Measurements from ENCODE around the gene GPRC5C. TPM values are rescaled to one million over a fixed set of nuclear protein-coding genes. Genes with fewer than 3 reads are reported as not detected.

The GPRC5C gene
- 24.6 and 24.9 TPM in 2 replicates for total RNA-seq

GRCh38 chr17:74431568-74432423, at the start of gene GPRC5C:
TSS of gene GPRC5C (plus strand) at chr17:74432088. CDS start at chr17:74439777, 7,689 bp downstream.

GRCh38 chr17:74466111-74466827, 34.4 kb downstream of the GPRC5C start, which contains the start of gene CD300A:
TSS of gene CD300A (plus strand) at chr17:74466634. CDS start at chr17:74466704, 70 bp downstream.

Other genes with a start within 250 kb of the GPRC5C start
- gene RPL38, start 228.4 kb upstream of the GPRC5C start, total RNA-seq = 2,977 and 3,182 TPM in 2 replicates
- 0.93 and 1.7 TPM in 2 replicates for gene TTYH2, start 218.5 kb upstream of the GPRC5C start, total RNA-seq
- not detected in 2 replicates for gene DNAI2, start 157.9 kb upstream of the GPRC5C start, total RNA-seq
- gene KIF19, start 105.9 kb upstream of the GPRC5C start, total RNA-seq = 0.44 and 1.2 TPM in 2 replicates
- gene BTBD17, start 70.2 kb upstream of the GPRC5C start, total RNA-seq = not detected in 2 replicates
- gene GPR142, start 64.6 kb upstream of the GPRC5C start, total RNA-seq = not detected in 2 replicates
- not detected in 2 replicates for gene CD300A, start 34.5 kb downstream of the GPRC5C start, total RNA-seq
- gene CD300LB, start 99.4 kb downstream of the GPRC5C start, total RNA-seq = not detected in 2 replicates
- gene CD300C, start 114.0 kb downstream of the GPRC5C start, total RNA-seq = 0.13 TPM in 1 of 2 replicates, not detected in the other
- not detected in 2 replicates for gene CD300H, start 135.4 kb downstream of the GPRC5C start, total RNA-seq
- not detected in 2 replicates for gene CD300LD, start 160.2 kb downstream of the GPRC5C start, total RNA-seq
- not detected in 2 replicates for gene CD300E, start 191.7 kb downstream of the GPRC5C start, total RNA-seq

All from aortic smooth muscle cell (primary cell).